ENCODE measurements around the gene RFX6. TPM values are rescaled to one million over a fixed set of nuclear protein-coding genes. Genes with fewer than 3 reads are reported as not detected.

Gene RFX6
- total RNA-seq, 1 experiment from 2014 or later, result 1.3 TPM

DNA sequence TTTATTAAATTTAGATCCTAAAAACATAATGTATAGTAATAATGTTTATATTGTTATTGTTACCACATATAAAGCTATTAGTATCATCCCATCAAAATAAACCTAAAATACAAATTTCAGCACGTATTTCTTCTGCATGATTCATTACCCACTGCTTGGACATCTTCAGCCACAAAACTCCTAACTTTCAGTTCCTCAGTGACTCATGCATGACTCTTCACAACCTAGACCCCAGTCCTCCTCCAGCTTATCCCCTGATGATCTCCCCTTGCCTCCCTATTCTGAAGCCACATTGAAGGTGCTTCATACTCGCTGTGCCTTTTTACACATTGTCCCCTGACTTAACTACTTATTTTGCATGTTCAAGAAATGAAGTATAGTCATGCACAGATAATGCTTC lies 37.0 kb upstream of the RFX6 start:
- TF ChIP-seq, protein P1, sequence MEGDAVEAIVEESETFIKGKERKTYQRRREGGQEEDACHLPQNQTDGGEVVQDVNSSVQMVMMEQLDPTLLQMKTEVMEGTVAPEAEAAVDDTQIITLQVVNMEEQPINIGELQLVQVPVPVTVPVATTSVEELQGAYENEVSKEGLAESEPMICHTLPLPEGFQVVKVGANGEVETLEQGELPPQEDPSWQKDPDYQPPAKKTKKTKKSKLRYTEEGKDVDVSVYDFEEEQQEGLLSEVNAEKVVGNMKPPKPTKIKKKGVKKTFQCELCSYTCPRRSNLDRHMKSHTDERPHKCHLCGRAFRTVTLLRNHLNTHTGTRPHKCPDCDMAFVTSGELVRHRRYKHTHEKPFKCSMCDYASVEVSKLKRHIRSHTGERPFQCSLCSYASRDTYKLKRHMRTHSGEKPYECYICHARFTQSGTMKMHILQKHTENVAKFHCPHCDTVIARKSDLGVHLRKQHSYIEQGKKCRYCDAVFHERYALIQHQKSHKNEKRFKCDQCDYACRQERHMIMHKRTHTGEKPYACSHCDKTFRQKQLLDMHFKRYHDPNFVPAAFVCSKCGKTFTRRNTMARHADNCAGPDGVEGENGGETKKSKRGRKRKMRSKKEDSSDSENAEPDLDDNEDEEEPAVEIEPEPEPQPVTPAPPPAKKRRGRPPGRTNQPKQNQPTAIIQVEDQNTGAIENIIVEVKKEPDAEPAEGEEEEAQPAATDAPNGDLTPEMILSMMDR (IDR thresholded peaks at IDR 0.05; ENCODE audit: insufficient read depth in 1 of 2, low read depth in 1 of 2, low read length in 1 of 2, severe bottlenecking in 1 of 2, unreplicated experiment in 1 of 2), result no peak

DNA sequence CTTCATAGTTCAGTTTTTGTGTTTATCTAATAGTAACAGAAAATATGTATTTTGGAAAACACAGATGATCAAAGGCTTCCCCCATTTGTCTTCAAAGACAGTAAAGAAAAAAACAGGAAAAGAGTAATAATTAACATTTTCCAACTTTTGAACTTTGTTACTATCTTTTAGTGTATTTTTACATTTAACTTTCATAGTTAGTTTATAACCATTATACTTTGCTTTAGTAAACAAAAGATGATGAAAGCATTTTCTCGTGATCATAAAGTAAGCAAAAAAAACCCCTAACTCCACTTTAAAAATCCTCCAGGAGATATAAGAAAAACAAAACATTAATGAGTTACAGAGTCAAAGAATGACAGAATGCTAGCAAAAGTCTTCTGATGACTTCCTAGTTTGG lies 34.6 kb upstream of the RFX6 start:
- CTCF ChIA-PET, result no interaction called here
- Mint-ChIP-seq H3K9me3 (ENCODE audit: unreplicated experiment) (no peaks in the 10 kb centered on the region), H3K4me3 (ENCODE audit: unreplicated experiment) (peak overlapping the region; percentile 27), H3K36me3 (ENCODE audit: insufficient read depth, unreplicated experiment) (no peaks in the 10 kb centered on the region), H3K4me1 (ENCODE audit: low read depth, unreplicated experiment) (peaks cover 11% of the 10 kb centered on the region), H3K27me3 (ENCODE audit: insufficient read depth, unreplicated experiment) (no peaks in the 10 kb centered on the region), H3K27ac (ENCODE audit: unreplicated experiment) (no peak overlapping the region)
- no peaks in the 10 kb centered on the region for H3K36me3 ChIP-seq (ENCODE audit: control insufficient read depth, insufficient read depth, low read length)
- POLR2A ChIA-PET, result no interaction called here
- BruUV-seq (replicated peaks), result no TSS peak
- intact Hi-C loops (cut with micrococcal nuclease; ENCODE audit: unreplicated experiment), result loop anchor here (10.0 kb wide), 1 partner anchor 308 kb away; no protein-coding TSS in a partner anchor
- TF ChIP-seq, protein P1 (IDR thresholded peaks at IDR 0.05; ENCODE audit: insufficient read depth in 1 of 2, low read depth in 1 of 2, low read length in 1 of 2, severe bottlenecking in 1 of 2, unreplicated experiment in 1 of 2), result no peak
- no peaks in the 10 kb centered on the region for H3K9me3 ChIP-seq
- H3K27me3 ChIP-seq (replicated peaks; ENCODE audit: control insufficient read depth, insufficient read depth, low read length), result no peaks in the 10 kb centered on the region
- H3K4me3 ChIP-seq (ENCODE audit: low read depth, low read length), result no peak overlapping the region
- peaks cover 12% of the 10 kb centered on the region for H3K4me1 ChIP-seq
- no peak for DNase-seq

More for the DNA sequence above, 37.0 kb upstream of the RFX6 start:
- Mint-ChIP-seq H3K27me3 (ENCODE audit: insufficient read depth, unreplicated experiment) (no peaks in the 10 kb centered on the region), H3K4me3 (ENCODE audit: unreplicated experiment) (no peak overlapping the region), H3K9me3 (ENCODE audit: unreplicated experiment) (no peaks in the 10 kb centered on the region), H3K36me3 (ENCODE audit: insufficient read depth, unreplicated experiment) (no peaks in the 10 kb centered on the region), H3K4me1 (ENCODE audit: low read depth, unreplicated experiment) (peaks cover 11% of the 10 kb centered on the region), H3K27ac (ENCODE audit: unreplicated experiment) (no peak overlapping the region)
- Histone ChIP-seq H3K4me1 (peaks cover 12% of the 10 kb centered on the region), H3K9me3 (no peaks in the 10 kb centered on the region), H3K4me3 (ENCODE audit: low read depth, low read length) (no peak overlapping the region), H3K36me3 (ENCODE audit: control insufficient read depth, insufficient read depth, low read length) (no peaks in the 10 kb centered on the region), H3K27me3 (replicated peaks; ENCODE audit: control insufficient read depth, insufficient read depth, low read length) (no peaks in the 10 kb centered on the region)
- no peak for DNase-seq
- no TSS peak for BruUV-seq (replicated peaks)
- CTCF ChIA-PET, result no interaction called here
- intact Hi-C loops (cut with micrococcal nuclease; ENCODE audit: unreplicated experiment), result loop anchor here (2.0 to 10.0 kb wide), 2 partner anchors 35 to 305 kb away; no protein-coding TSS in a partner anchor
- POLR2A ChIA-PET, result no interaction called here

DNA sequence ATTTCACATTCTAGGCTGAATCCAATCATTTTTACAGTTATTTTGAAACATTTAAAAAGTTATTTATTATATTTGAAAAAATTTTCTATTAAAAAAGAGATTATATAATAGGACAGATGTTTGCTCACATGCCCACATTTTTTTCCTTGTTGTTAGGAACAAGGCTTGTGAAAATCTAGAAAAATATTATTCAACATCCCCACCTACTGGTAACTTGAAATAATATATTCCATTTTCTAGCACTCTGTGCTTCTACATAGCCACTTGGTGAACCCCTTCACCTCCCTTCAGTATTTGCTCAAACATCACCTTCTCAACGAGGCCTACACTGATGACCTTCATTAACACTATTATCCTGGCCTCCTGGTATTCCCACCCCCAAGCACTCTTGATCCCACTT lies 29.8 kb upstream of the RFX6 start:
- ChIA-PET POLR2A (no interaction called here), CTCF (interaction anchor here (0.6 to 0.7 kb wide), 2 partner anchors 67 to 997 kb away, joined by 3 read pairs; no protein-coding TSS in a partner anchor)
- intact Hi-C loops (cut with micrococcal nuclease; ENCODE audit: unreplicated experiment), result loop anchor here (1.0 to 10.0 kb wide), 2 partner anchors 68 to 312 kb away; no protein-coding TSS in a partner anchor
- Mint-ChIP-seq H3K4me1 (ENCODE audit: low read depth, unreplicated experiment) (no peaks in the 10 kb centered on the region), H3K4me3 (ENCODE audit: unreplicated experiment) (no peak overlapping the region), H3K27ac (ENCODE audit: unreplicated experiment) (no peak overlapping the region), H3K36me3 (ENCODE audit: insufficient read depth, unreplicated experiment) (no peaks in the 10 kb centered on the region), H3K9me3 (ENCODE audit: unreplicated experiment) (no peaks in the 10 kb centered on the region), H3K27me3 (ENCODE audit: insufficient read depth, unreplicated experiment) (no peaks in the 10 kb centered on the region)
- Histone ChIP-seq H3K27me3 (replicated peaks; ENCODE audit: control insufficient read depth, insufficient read depth, low read length) (no peaks in the 10 kb centered on the region), H3K4me3 (ENCODE audit: low read depth, low read length) (no peak overlapping the region), H3K4me1 (peaks cover 5% of the 10 kb centered on the region; the same call in 1 of the 2 replicates), H3K36me3 (ENCODE audit: control insufficient read depth, insufficient read depth, low read length) (no peaks in the 10 kb centered on the region), H3K9me3 (no peaks in the 10 kb centered on the region)
- BruUV-seq (replicated peaks), result no TSS peak
- TF ChIP-seq, protein P1 (IDR thresholded peaks at IDR 0.05; ENCODE audit: insufficient read depth in 1 of 2, low read depth in 1 of 2, low read length in 1 of 2, severe bottlenecking in 1 of 2, unreplicated experiment in 1 of 2), result peak in 1 of 2 experiments; percentile 45
- DNase-seq, result peak in 1 of 2 experiments; percentile 16

All from Caco-2 (cell line).